Fibroblast of skin of right quadriceps (primary cell): ENCODE data around the gene SWSAP1.
A peak's percentile ranks its signal among the peaks of the same experiment; 100 is the strongest.
"Not testable (repeated sequence)": the region's sequence is repeated elsewhere in the genome, so short reads cannot be mapped to it uniquely, and the experiment has no call there.

Experiments used
- DNase-seq: peaks from one replicate; pipeline ENCODE4 v3.0.0-alpha.2; 2013

The SWSAP1 gene

GRCh38 chr19:11379269-11379845, 4.9 kb downstream of the SWSAP1 start:
- DNase-seq = not testable (repeated sequence)

- DNase-seq = no peak
Measured at GRCh38 chr19:11379857-11380350, 5.4 kb downstream of the SWSAP1 start.

GRCh38 chr19:11380653-11381537, 6.4 kb downstream of the SWSAP1 start:
- DNase-seq = peak; percentile 97

GRCh38 chr19:11382898-11383705, 8.6 kb downstream of the SWSAP1 start:
- DNase-seq = no peak

GRCh38 chr19:11383706-11384048, 9.2 kb downstream of the SWSAP1 start:
- no peak for DNase-seq

- no peak for DNase-seq
Measured at GRCh38 chr19:11384778-11385129, 10.3 kb downstream of the SWSAP1 start.

- no peak for DNase-seq
Measured at GRCh38 chr19:11387162-11388034, 12.9 kb downstream of the SWSAP1 start.

- no peak for DNase-seq
Measured at GRCh38 chr19:11390359-11390758, 15.9 kb downstream of the SWSAP1 start.

- no peak for DNase-seq
Measured at GRCh38 chr19:11390933-11391680, 16.6 kb downstream of the SWSAP1 start.

- DNase-seq = no peak
Measured at GRCh38 chr19:11397089-11397610, 22.7 kb downstream of the SWSAP1 start.

GRCh38 chr19:11399667-11400066, 25.2 kb downstream of the SWSAP1 start:
- no peak for DNase-seq

- DNase-seq = no peak
Measured at GRCh38 chr19:11400798-11401197, 26.3 kb downstream of the SWSAP1 start.

GRCh38 chr19:11401808-11402543, 27.5 kb downstream of the SWSAP1 start:
- no peak for DNase-seq

- no peak for DNase-seq
Measured at GRCh38 chr19:11404588-11405222, 30.2 kb downstream of the SWSAP1 start.

GRCh38 chr19:11405846-11406643, 31.6 kb downstream of the SWSAP1 start:
- no peak for DNase-seq

- DNase-seq = not testable (repeated sequence)
Measured at GRCh38 chr19:11406703-11407236, 32.3 kb downstream of the SWSAP1 start.

- DNase-seq = no peak
Measured at GRCh38 chr19:11408591-11408990, 34.1 kb downstream of the SWSAP1 start.

- peak; percentile 41 for DNase-seq
Measured at GRCh38 chr19:11410682-11411081, 36.2 kb downstream of the SWSAP1 start.

GRCh38 chr19:11414544-11414943, 40.1 kb downstream of the SWSAP1 start:
- DNase-seq = no peak
